ENCODE data around the gene NUP42. TPM values are rescaled to one million over a fixed set of nuclear protein-coding genes. Genes with fewer than 3 reads are reported as not detected.
"Not testable (repeated sequence)": the region's sequence is repeated elsewhere in the genome, so short reads cannot be mapped to it uniquely, and the experiment has no call there.

The NUP42 gene
- total RNA-seq, 1 donor from 2014 or later = 20.3 TPM

DNA sequence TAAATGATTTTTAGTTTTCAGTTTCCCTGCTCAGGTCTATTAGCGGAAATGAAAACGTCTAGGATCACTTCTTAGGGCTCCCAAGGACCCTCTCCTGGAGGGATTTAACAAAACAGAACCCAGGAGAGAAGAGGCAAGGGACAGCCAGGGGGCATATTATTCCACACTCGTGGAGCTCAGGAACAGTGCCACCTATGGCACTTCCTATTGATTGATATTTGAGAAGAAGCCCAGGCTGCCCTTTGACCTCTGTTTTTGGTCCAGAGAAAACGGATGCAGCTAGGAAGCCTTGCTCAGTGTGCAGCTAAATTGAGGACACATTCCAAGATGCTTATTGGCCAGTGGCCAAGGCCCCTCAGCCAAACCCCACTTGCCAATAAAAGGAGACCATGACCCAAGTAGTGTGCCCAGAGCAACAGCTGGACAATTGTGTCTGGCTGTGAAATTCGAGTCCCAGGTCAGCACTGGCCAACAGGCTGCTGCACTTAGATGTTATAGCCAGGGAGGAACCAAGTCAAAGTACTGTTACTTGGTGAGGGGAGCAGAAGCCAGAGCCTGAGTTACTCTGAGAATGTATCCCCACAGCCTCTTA, 40.7 kb downstream of the NUP42 start:
- no peak overlapping the region for H3K27ac ChIP-seq (replicated peaks)
- H3K27me3 ChIP-seq (ENCODE audit: low read depth) = no peaks in the 10 kb centered on the region
- intact Hi-C loops (cut with micrococcal nuclease) = no loop called here
- H3K36me3 ChIP-seq = no peaks in the 10 kb centered on the region
- peaks cover 9% of the 10 kb centered on the region for H3K4me1 ChIP-seq
- TF ChIP-seq, protein P1, sequence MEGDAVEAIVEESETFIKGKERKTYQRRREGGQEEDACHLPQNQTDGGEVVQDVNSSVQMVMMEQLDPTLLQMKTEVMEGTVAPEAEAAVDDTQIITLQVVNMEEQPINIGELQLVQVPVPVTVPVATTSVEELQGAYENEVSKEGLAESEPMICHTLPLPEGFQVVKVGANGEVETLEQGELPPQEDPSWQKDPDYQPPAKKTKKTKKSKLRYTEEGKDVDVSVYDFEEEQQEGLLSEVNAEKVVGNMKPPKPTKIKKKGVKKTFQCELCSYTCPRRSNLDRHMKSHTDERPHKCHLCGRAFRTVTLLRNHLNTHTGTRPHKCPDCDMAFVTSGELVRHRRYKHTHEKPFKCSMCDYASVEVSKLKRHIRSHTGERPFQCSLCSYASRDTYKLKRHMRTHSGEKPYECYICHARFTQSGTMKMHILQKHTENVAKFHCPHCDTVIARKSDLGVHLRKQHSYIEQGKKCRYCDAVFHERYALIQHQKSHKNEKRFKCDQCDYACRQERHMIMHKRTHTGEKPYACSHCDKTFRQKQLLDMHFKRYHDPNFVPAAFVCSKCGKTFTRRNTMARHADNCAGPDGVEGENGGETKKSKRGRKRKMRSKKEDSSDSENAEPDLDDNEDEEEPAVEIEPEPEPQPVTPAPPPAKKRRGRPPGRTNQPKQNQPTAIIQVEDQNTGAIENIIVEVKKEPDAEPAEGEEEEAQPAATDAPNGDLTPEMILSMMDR (IDR thresholded peaks at IDR 0.05; ENCODE audit: borderline replicate concordance) = no peak
- no peak for DNase-seq
- no peaks in the 10 kb centered on the region for H3K9me3 ChIP-seq (replicated peaks)
- H3K4me3 ChIP-seq = no peak overlapping the region

DNA sequence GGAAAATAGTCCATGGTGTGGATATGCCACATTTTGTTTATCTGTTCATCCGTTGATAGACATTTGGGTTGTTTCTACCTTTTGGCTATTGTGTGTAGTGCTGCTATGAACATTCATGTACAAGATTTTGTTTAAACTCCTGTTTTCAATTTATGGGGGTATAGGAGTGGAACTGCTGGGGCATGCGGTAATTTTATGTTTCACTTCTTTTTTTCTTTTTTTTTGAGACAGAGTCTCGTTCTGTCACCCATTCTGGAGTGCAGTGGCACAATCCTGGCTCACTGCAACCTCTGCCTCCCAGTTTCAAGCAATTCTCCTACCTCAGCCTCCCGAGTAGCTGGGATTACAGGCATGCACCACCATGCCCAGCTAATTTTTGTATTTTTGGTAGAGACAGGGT, 42.5 kb downstream of the NUP42 start:
- H3K4me3 ChIP-seq; intact Hi-C loops (cut with micrococcal nuclease); H3K9me3 ChIP-seq (replicated peaks); H3K27ac ChIP-seq (replicated peaks); H3K27me3 ChIP-seq (ENCODE audit: low read depth); H3K4me1 ChIP-seq; DNase-seq; H3K36me3 ChIP-seq: not testable (repeated sequence)

DNA sequence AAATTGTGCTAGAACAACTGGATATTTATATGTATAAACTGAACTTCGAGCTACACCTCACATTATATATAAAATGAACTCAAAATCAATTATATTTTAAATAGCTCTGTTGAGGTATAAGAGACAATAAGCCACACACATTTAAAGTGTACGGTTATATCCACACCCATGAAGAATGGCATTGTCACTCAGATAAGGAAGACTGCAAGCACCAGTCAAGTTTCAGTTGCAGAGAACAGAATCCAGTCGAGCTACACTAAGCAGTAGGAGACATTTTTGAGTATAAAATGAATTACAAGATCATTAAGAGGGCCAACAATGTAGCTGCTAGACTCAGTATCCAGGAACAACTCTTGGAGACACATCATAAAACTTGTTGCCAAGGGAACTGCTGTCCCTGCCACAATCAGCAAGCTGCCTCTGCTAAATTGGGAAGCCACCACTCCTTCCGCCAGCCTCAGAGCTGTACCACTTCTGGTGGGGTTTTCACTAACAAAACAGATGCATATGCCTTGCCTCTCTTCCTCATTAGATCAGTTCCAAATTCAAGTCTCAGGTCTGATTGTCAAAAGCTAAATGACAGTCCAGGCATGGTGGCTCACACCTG, 45.1 kb downstream of the NUP42 start:
- DNase-seq = no peak
- TF ChIP-seq, protein P1 (IDR thresholded peaks at IDR 0.05; ENCODE audit: borderline replicate concordance) = no peak
- intact Hi-C loops (cut with micrococcal nuclease) = no loop called here
- Histone ChIP-seq H3K9me3 (replicated peaks) (peaks cover 8% of the 10 kb centered on the region), H3K4me3 (no peak overlapping the region), H3K36me3 (no peaks in the 10 kb centered on the region), H3K27ac (replicated peaks) (no peak overlapping the region), H3K27me3 (ENCODE audit: low read depth) (no peaks in the 10 kb centered on the region), H3K4me1 (no peaks in the 10 kb centered on the region)

DNA sequence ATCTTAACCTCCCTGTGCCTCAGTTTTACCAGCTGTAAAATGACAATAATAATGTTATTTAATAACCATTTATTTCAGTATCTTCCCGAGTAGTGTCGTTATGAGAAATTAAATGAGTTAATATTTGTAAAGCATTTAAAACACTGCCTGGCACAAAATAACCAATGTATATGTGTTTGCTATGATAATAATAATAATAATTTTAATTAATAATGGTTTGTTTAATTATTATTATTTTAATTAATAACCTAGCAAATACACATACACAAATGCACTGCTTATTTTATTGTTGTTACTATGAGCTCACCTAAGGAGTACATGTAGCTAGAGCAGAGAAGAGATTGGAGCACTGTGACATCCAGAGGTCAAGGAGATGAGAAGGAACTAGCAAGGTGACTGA, 46.6 kb downstream of the NUP42 start:
- H3K4me1 ChIP-seq = no peaks in the 10 kb centered on the region
- H3K36me3 ChIP-seq = no peaks in the 10 kb centered on the region
- H3K9me3 ChIP-seq (replicated peaks) = peaks cover 8% of the 10 kb centered on the region
- TF ChIP-seq, protein P1 (IDR thresholded peaks at IDR 0.05; ENCODE audit: borderline replicate concordance) = no peak
- intact Hi-C loops (cut with micrococcal nuclease) = no loop called here
- H3K4me3 ChIP-seq = no peak overlapping the region
- no peak overlapping the region for H3K27ac ChIP-seq (replicated peaks)
- no peak for DNase-seq
- H3K27me3 ChIP-seq (ENCODE audit: low read depth) = no peaks in the 10 kb centered on the region

DNA sequence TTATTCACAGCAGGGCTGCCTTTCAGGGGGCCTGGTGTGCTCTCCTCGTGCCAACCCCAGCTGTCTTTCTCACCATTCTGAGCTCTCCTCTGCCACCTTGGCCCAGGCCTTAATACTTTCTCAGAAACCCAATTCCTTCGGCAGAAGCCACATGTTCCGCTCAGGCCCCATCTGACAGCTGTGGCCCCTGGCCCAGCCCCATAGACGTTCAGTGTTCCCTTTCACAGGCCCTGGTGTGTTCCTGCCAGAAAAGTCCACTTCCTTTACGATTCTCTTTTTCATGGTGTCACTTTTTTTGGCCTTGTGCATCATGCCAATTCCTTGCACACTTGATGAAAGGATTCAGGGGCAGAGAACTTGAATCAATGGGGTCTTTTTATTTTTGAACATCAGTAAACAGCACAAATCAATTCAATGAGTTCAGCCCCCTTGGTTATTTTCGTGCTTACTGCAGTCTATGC, 48.8 kb downstream of the NUP42 start:
- H3K27me3 ChIP-seq (ENCODE audit: low read depth) = no peaks in the 10 kb centered on the region
- H3K36me3 ChIP-seq = no peaks in the 10 kb centered on the region
- intact Hi-C loops (cut with micrococcal nuclease) = no loop called here
- peaks cover 8% of the 10 kb centered on the region for H3K9me3 ChIP-seq (replicated peaks)
- no peaks in the 10 kb centered on the region for H3K4me1 ChIP-seq
- no peak overlapping the region for H3K4me3 ChIP-seq
- no peak overlapping the region for H3K27ac ChIP-seq (replicated peaks)
- TF ChIP-seq, protein P1 (IDR thresholded peaks at IDR 0.05; ENCODE audit: borderline replicate concordance) = no peak
- DNase-seq = no peak

DNA sequence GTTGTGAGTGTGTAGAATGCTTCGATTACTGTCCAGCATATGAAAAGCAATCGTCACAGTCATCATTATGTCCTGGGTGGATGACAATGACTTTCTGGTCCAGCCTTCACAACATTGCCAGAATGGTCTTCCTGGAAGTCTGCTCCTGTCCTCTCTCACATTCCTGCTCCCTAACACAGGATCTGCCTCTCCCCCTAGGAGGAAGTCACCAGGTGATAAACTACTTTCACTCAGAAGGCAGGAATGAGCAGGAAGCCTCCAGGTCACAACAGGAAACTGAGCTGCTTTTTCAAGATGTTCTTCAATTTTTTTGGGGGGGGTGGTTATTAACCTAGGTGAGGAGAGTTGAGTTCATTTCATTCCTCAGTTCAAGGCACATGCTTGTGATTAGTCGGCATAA, 51.1 kb downstream of the NUP42 start:
- TF ChIP-seq, protein P1 (IDR thresholded peaks at IDR 0.05; ENCODE audit: borderline replicate concordance) = no peak
- intact Hi-C loops (cut with micrococcal nuclease) = no loop called here
- no peak overlapping the region for H3K4me3 ChIP-seq

More for the DNA sequence above, 51.1 kb downstream of the NUP42 start:
- Histone ChIP-seq H3K4me1 (no peaks in the 10 kb centered on the region), H3K27ac (replicated peaks) (no peak overlapping the region), H3K36me3 (no peaks in the 10 kb centered on the region), H3K27me3 (ENCODE audit: low read depth) (no peaks in the 10 kb centered on the region), H3K9me3 (replicated peaks) (peaks cover 8% of the 10 kb centered on the region)
- DNase-seq = no peak
